HL-60 (cell line): ENCODE results near the gene CAMK2G.

Source experiments
- DNase-seq, 2 experiments: peaks; one replicate each; pipeline ENCODE4 v3.0.0-alpha.2; 2010 to 2020; ENCODE audit warnings: low read depth in 1 of 2, low spot score in 1 of 2
- H3K27ac ChIP-seq: fragments of 250-450 bp; sonication (Bioruptor Pico); replicated peaks from 2 replicates; pipeline ENCODE4 v1.5.1; 2020; ENCODE audit warnings: mild to moderate bottlenecking, moderate library complexity
- H3K27me3 ChIP-seq: fragments of 250-450 bp; sonication (Bioruptor Pico); 2 replicates; pipeline ENCODE4 v1.5.1; 2021; ENCODE audit warnings: mild to moderate bottlenecking, moderate library complexity; ENCODE audit not compliant: insufficient read depth, poor library complexity, severe bottlenecking
- H3K4me3 ChIP-seq: replicated peaks from 2 replicates; pipeline ENCODE4 v1.5.1; 2011; ENCODE audit warnings: mild to moderate bottlenecking, control low read depth, low read length; ENCODE audit not compliant: insufficient read depth
- GABPA ChIP-seq: IDR thresholded peaks from 2 replicates; pipeline ENCODE4 v1.6.1; 2012; ENCODE audit warnings: low read depth
- POLR2AphosphoS5 ChIP-seq: IDR thresholded peaks from 2 replicates; pipeline ENCODE4 v1.6.1; 2012; ENCODE audit warnings: low read depth
- SPI1 ChIP-seq: IDR thresholded peaks from 2 replicates; pipeline ENCODE4 v1.6.1; 2012; ENCODE audit warnings: low read depth, mild to moderate bottlenecking, borderline replicate concordance
- TF ChIP-seq, protein P1 (sequence below): IDR thresholded peaks from one replicate; pipeline ENCODE4 v1.5.1; 2011; ENCODE audit warnings: low read length, control low read depth, inconsistent platforms; ENCODE audit not compliant: insufficient read depth
- TF ChIP-seq, protein P2 (sequence below): IDR thresholded peaks from 2 replicates; pipeline ENCODE4 v1.6.1; 2012; ENCODE audit warnings: low read depth; ENCODE audit not compliant: insufficient replicate concordance

CAMK2G gene

DNA sequence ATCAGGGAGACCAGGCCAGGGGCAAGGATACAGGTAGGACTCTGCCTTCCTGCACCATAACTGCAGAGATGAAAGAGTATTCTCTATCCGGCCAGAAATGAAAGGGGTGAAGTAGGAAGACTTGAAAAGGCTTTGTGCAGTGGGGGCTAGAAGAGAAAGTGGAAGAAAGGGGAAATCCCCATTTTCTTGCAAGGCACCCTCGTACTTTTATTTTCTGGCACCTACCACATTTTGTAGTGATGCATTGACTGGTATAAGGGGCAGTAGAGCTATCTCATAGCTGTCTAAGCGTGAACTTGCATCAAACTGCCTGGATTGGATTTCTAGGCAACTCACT lies 752 bp upstream of the CAMK2G start:
- DNase-seq, result no peak
- TF ChIP-seq, protein P1, sequence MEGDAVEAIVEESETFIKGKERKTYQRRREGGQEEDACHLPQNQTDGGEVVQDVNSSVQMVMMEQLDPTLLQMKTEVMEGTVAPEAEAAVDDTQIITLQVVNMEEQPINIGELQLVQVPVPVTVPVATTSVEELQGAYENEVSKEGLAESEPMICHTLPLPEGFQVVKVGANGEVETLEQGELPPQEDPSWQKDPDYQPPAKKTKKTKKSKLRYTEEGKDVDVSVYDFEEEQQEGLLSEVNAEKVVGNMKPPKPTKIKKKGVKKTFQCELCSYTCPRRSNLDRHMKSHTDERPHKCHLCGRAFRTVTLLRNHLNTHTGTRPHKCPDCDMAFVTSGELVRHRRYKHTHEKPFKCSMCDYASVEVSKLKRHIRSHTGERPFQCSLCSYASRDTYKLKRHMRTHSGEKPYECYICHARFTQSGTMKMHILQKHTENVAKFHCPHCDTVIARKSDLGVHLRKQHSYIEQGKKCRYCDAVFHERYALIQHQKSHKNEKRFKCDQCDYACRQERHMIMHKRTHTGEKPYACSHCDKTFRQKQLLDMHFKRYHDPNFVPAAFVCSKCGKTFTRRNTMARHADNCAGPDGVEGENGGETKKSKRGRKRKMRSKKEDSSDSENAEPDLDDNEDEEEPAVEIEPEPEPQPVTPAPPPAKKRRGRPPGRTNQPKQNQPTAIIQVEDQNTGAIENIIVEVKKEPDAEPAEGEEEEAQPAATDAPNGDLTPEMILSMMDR, result no peak
- peak; percentile 16; the same call in 1 of the 2 replicates for TF ChIP-seq SPI1
- Histone ChIP-seq H3K27ac (peak overlapping the region; percentile 80), H3K27me3 (no peaks in the 10 kb centered on the region), H3K4me3 (peak overlapping the region; percentile 63; the same call in 1 of the 2 replicates)

DNA sequence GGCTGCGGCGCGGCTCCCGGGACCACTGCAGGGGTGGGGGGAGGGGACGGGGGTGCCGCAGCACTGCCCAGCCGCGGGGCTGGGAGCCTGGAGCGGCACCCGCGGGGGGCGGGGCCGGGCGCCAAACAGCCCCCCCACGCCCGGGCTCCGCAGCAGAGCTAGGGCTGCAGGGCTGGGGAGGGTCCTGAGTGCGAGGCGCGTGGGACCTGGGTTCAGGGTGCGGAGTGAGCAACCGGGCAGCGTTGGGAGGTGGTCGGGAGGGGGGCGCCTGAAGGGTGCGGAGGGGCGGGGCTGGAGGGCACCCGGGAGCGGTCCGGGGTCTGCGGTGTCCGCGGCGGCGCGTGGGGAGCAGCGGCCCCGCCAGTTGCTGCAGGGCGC lies 528 bp downstream of the CAMK2G start:
- no peak for DNase-seq
- TF ChIP-seq POLR2AphosphoS5 (no peak), SPI1 (no peak), GABPA (no peak)
- TF ChIP-seq, protein P2, sequence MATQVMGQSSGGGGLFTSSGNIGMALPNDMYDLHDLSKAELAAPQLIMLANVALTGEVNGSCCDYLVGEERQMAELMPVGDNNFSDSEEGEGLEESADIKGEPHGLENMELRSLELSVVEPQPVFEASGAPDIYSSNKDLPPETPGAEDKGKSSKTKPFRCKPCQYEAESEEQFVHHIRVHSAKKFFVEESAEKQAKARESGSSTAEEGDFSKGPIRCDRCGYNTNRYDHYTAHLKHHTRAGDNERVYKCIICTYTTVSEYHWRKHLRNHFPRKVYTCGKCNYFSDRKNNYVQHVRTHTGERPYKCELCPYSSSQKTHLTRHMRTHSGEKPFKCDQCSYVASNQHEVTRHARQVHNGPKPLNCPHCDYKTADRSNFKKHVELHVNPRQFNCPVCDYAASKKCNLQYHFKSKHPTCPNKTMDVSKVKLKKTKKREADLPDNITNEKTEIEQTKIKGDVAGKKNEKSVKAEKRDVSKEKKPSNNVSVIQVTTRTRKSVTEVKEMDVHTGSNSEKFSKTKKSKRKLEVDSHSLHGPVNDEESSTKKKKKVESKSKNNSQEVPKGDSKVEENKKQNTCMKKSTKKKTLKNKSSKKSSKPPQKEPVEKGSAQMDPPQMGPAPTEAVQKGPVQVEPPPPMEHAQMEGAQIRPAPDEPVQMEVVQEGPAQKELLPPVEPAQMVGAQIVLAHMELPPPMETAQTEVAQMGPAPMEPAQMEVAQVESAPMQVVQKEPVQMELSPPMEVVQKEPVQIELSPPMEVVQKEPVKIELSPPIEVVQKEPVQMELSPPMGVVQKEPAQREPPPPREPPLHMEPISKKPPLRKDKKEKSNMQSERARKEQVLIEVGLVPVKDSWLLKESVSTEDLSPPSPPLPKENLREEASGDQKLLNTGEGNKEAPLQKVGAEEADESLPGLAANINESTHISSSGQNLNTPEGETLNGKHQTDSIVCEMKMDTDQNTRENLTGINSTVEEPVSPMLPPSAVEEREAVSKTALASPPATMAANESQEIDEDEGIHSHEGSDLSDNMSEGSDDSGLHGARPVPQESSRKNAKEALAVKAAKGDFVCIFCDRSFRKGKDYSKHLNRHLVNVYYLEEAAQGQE, result no peak
- TF ChIP-seq, protein P1, result no peak
- Histone ChIP-seq H3K27me3 (no peaks in the 10 kb centered on the region), H3K27ac (no peak overlapping the region), H3K4me3 (peak overlapping the region; percentile 84)

DNA sequence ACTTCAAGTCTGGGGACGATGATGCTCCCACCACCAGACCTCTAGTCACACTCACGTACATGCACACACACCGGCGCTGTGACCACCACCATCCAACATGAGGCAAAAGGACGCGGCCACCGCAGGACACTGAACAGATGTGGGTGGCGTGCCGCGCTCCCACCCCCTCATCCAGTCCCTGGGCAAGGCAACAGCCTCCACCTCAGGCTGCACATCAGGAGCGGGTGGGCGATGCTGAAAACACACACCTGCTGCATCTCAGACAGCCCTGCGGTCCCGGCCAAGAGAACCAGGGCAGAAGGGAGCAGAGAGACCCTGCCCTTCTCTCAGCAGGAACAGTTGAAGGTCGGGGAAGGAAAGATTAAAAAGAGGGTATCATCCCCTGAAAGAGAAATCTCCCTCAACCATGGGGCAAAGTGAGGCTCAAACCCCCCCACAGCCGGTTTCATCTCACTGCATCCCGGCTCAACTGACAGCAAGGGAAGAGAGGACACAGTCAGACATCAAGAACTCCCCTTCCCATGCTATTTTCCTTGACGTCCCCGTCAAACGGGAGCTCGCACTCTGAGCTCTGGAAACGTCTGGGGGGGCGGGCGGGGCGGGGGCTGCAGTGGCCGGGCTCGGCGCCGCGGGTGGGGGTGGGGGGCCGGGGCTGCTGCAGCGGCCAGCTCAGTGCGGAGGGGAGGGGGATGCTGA lies 1.1 kb downstream of the CAMK2G start:
- H3K27me3 ChIP-seq, result no peaks in the 10 kb centered on the region
- no peak overlapping the region for H3K27ac ChIP-seq
- no peak for DNase-seq
- peak overlapping the region; percentile 84 for H3K4me3 ChIP-seq
- TF ChIP-seq POLR2AphosphoS5 (no peak), SPI1 (no peak), GABPA (no peak)
- TF ChIP-seq, protein P1, result no peak
- TF ChIP-seq, protein P2, result no peak

DNA sequence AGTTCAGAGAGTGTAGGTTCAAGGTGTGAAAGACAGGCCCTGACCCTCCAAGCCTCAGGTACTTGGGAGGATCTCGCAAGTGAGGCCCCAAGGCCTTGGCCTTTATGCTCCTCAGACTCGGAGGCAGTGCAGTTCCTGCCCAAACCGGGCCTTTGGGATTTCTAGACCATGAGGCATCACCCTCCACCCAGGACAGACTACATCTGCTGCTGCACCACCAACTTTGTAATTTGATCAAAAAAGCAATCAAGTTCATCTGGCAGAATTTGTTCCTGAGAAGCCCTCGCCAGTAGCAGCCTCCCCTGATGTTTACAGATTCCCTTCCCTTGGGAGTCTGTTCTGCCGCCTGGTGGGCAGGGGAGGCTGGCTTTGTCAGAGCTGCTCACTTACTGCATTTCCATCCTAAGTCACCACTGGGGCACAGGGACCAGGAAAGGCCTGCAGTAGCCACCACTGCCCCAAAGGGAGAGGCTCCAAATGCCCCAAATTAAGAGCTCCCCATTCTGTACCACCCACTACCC lies 2.1 kb downstream of the CAMK2G start:
- TF ChIP-seq SPI1 (no peak), POLR2AphosphoS5 (no peak), GABPA (no peak)
- TF ChIP-seq, protein P1, result no peak
- TF ChIP-seq, protein P2, result no peak
- Histone ChIP-seq H3K27ac (no peak overlapping the region), H3K27me3 (no peaks in the 10 kb centered on the region), H3K4me3 (no peak overlapping the region)
- no peak for DNase-seq
